HepG2 (cell line): ENCODE results near the gene RNASE4. TPM values are rescaled to one million over a fixed set of nuclear protein-coding genes. Genes with fewer than 3 reads are reported as not detected.

ENCODE experiments used
- ATM ChIP-seq: fragments of 450-650 bp; IDR thresholded peaks from 2 replicates; pipeline ENCODE4 v1.7.1; 2017; ENCODE audit warnings: mild to moderate bottlenecking, borderline replicate concordance
- FOXA1 ChIP-seq, 2 experiments: fragments of 450-650 bp in 1 of 2; sonication (generic) in 1 of 2; formaldehyde crosslinking in 1 of 2; IDR thresholded peaks; 2 replicates each; pipeline versions ENCODE4 v1.4.0 to v1.6.1; 2016 to 2020; ENCODE audit warnings: missing genetic modification reagents in 1 of 2
- GZF1 ChIP-seq: sonication (generic); formaldehyde crosslinking; IDR thresholded peaks from 2 replicates; pipeline ENCODE4 v1.5.1; 2020; ENCODE audit warnings: mild to moderate bottlenecking, missing genetic modification reagents
- HNRNPK ChIP-seq: fragments of 200-400 bp; formaldehyde crosslinking; IDR thresholded peaks from 2 replicates; pipeline ENCODE4 v1.6.1; 2018; ENCODE audit warnings: low read length, low read depth, moderate library complexity, mild to moderate bottlenecking; ENCODE audit not compliant: poor library complexity, severe bottlenecking
- HNRNPUL1 ChIP-seq: fragments of 200-400 bp; formaldehyde crosslinking; IDR thresholded peaks from 2 replicates; pipeline ENCODE4 v1.6.1; 2017; ENCODE audit warnings: low read depth, mild to moderate bottlenecking, low read length, moderate library complexity
- LRRFIP1 ChIP-seq: sonication (generic); formaldehyde crosslinking; conservative IDR thresholded peaks from 2 replicates; pipeline ENCODE4 v1.4.0; 2020; ENCODE audit warnings: missing genetic modification reagents
- MED1 ChIP-seq: sonication (generic); formaldehyde crosslinking; IDR thresholded peaks from 2 replicates; pipeline ENCODE4 v1.4.0; 2020; ENCODE audit warnings: missing genetic modification reagents
- MYC ChIP-seq: sonication (generic); formaldehyde crosslinking; IDR thresholded peaks from 2 replicates; pipeline ENCODE4 v1.9.0; 2021; ENCODE audit warnings: missing genetic modification reagents, borderline replicate concordance
- NCOA2 ChIP-seq: sonication (generic); formaldehyde crosslinking; IDR thresholded peaks from 2 replicates; pipeline ENCODE4 v1.8.0; 2022; ENCODE audit warnings: inconsistent platforms
- PHF20 ChIP-seq: sonication (generic); formaldehyde crosslinking; IDR thresholded peaks from 2 replicates; pipeline ENCODE4 v1.5.0; 2020; ENCODE audit warnings: mild to moderate bottlenecking, missing genetic modification reagents
- POLR2G ChIP-seq: fragments of 200-400 bp; formaldehyde crosslinking; IDR thresholded peaks from 2 replicates; pipeline ENCODE4 v1.6.1; 2018; ENCODE audit warnings: mild to moderate bottlenecking, low read depth, low read length, moderate library complexity
- SALL1 ChIP-seq: sonication (generic); formaldehyde crosslinking; IDR thresholded peaks from 2 replicates; pipeline ENCODE4 v1.8.0; 2022; ENCODE audit warnings: mild to moderate bottlenecking, missing genetic modification reagents
- U2AF1 ChIP-seq: fragments of 200-400 bp; formaldehyde crosslinking; optimal IDR thresholded peaks from 2 replicates; pipeline ENCODE3; 2017; ENCODE audit warnings: mild to moderate bottlenecking, low read depth, low read length
- ZNF343 ChIP-seq: sonication (generic); formaldehyde crosslinking; IDR thresholded peaks from 2 replicates; pipeline ENCODE4 v1.4.0; 2020; ENCODE audit warnings: mild to moderate bottlenecking, missing genetic modification reagents
- ZNF446 ChIP-seq: sonication (generic); formaldehyde crosslinking; IDR thresholded peaks from 2 replicates; pipeline ENCODE4 v1.5.0; 2020; ENCODE audit warnings: mild to moderate bottlenecking, missing genetic modification reagents
- ZNF512B ChIP-seq: sonication (generic); formaldehyde crosslinking; IDR thresholded peaks from 2 replicates; pipeline ENCODE4 v1.5.1; 2020; ENCODE audit warnings: missing genetic modification reagents, mild to moderate bottlenecking, borderline replicate concordance
- ZNF609 ChIP-seq: sonication (generic); formaldehyde crosslinking; IDR thresholded peaks from 2 replicates; pipeline ENCODE4 v1.4.0; 2020; ENCODE audit warnings: mild to moderate bottlenecking, missing genetic modification reagents, borderline replicate concordance
- ZNF720 ChIP-seq: sonication (generic); formaldehyde crosslinking; IDR thresholded peaks from 2 replicates; pipeline ENCODE4 v1.4.0; 2020; ENCODE audit warnings: missing genetic modification reagents
- polyA plus RNA-seq, 8 experiments: library from polyadenylated mRNA; depleted of rRNA in 3 of 8; stranded (reverse) in 7 of 8; unstranded in 1 of 8; fragments of >200 nt; fragmentation: Illumina TruSeq in 4 of 8; extraction: Trizol in 4 of 8; gene quantifications; 2 replicates each; pipeline versions ENCODE4 v1.2.1 to v1.2.3, GENCODE V29; 2011 to 2016; ENCODE audit warnings: low read depth in 4 of 8, missing spikeins in 1 of 8, mixed read lengths in 1 of 8; ENCODE audit not compliant: insufficient read depth in 1 of 8
- total RNA-seq, 5 experiments: library from RNA; depleted of rRNA; stranded (reverse); fragments of >200 nt; fragmentation: Illumina TruSeq; extraction: Trizol; gene quantifications; 2 replicates each; pipeline ENCODE4 v1.2.3, GENCODE V29; 2016; ENCODE audit warnings: low read depth in 1 of 5

RNASE4 gene
- total and polyA plus RNA-seq, 2 of the 13 experiments (the other 11 are each of a cell fraction or from before 2014, with no cell fraction given): 109 to 983 TPM

GRCh38 chr14:20681348-20682126 is 2.8 kb upstream of the RNASE4 start (continued):
- TF ChIP-seq HNRNPK (no peak), ZNF609 (CRISPR knock-in tag) (no peak; the same call in 1 of the 2 replicates), FOXA1 (IDR thresholded peaks at IDR 0.05) (no peak), FOXA1 (CRISPR knock-in tag; IDR thresholded peaks at IDR 0.05) (no peak), SALL1 (no peak), GZF1 (CRISPR knock-in tag) (peak; percentile 81; the same call in 1 of the 2 replicates), MYC (peak; percentile 15; the same call in 1 of the 2 replicates), ZNF720 (CRISPR knock-in tag) (no peak), POLR2G (peak; percentile 30), ATM (no peak), MED1 (CRISPR knock-in tag) (peak; percentile 79), ZNF446 (CRISPR knock-in tag) (no peak; the same call in 1 of the 2 replicates), U2AF1 (no peak), ZNF343 (no peak), ZNF512B (CRISPR knock-in tag) (no peak), HNRNPUL1 (no peak), NCOA2 (CRISPR knock-in tag) (peak; percentile 21; the same call in 1 of the 2 replicates), PHF20 (CRISPR knock-in tag) (no peak), LRRFIP1 (CRISPR knock-in tag) (0 out of 2 replicates have a peak, but pooled peaks have one; percentile 4)
